GM20000 (cell line): ENCODE measurements around the gene CCNJ.
"Not testable (repeated sequence)": the region's sequence is repeated elsewhere in the genome, so short reads cannot be mapped to it uniquely, and the experiment has no call there.

Source experiments
- DNase-seq: peaks from one replicate; pipeline ENCODE4 v3.0.0; 2012; ENCODE audit warnings: low spot score
- CTCF ChIP-seq: IDR thresholded peaks from 2 replicates; pipeline ENCODE4 v1.5.1; 2012; ENCODE audit warnings: mild to moderate bottlenecking, control low read depth; ENCODE audit errors: extremely low read depth, missing control alignments

The CCNJ gene

GRCh38 chr10:96043033-96043892, at the start of gene CCNJ:
CCNJ (plus strand) TSS chr10:96043583; CDS start chr10:96044394, 811 bp downstream.
- no peak for TF ChIP-seq CTCF

GRCh38 chr10:95994376-95994775, 49.0 kb upstream of the CCNJ start:
- DNase-seq, result not testable (repeated sequence)

More at GRCh38 chr10:96043033-96043892, at the start of gene CCNJ:
- DNase-seq, result peak; percentile 99

GRCh38 chr10:95998255-95998784, 45.1 kb upstream of the CCNJ start:
- no peak for DNase-seq
- no peak for TF ChIP-seq CTCF

GRCh38 chr10:96013956-96014355, 29.4 kb upstream of the CCNJ start:
- no peak for TF ChIP-seq CTCF

GRCh38 chr10:96014473-96015102, 28.8 kb upstream of the CCNJ start:
- DNase-seq, result no peak
- no peak for TF ChIP-seq CTCF

More at GRCh38 chr10:96013956-96014355, 29.4 kb upstream of the CCNJ start:
- no peak for DNase-seq

- peak; percentile 68 for DNase-seq
- TF ChIP-seq CTCF, result peak; percentile 70
Measured at GRCh38 chr10:96017191-96017687, 26.1 kb upstream of the CCNJ start.

GRCh38 chr10:96021332-96021731, 22.1 kb upstream of the CCNJ start:
- no peak for TF ChIP-seq CTCF
- DNase-seq, result no peak
